Ascending aorta (tissue), 2 donors: Measurements from ENCODE around the gene CIITA. TPM values are rescaled to one million over a fixed set of nuclear protein-coding genes. Genes with fewer than 3 reads are reported as not detected.

ENCODE experiments used
- DNase-seq, 2 donors: peaks; one replicate each; pipeline ENCODE4 v3.0.0-alpha.2; 2019; ENCODE audit warnings: low spot score in 2 of 2
- H3K27ac ChIP-seq, 2 donors: fragments of 200-600 bp; sonication (generic); one replicate each; pipeline ENCODE4 v1.5.1; 2016 to 2017; ENCODE audit warnings: mild to moderate bottlenecking in 1 of 2
- H3K27me3 ChIP-seq: fragments of 200-600 bp; sonication (generic); one replicate; pipeline ENCODE4 v1.5.1; 2017
- H3K36me3 ChIP-seq, 2 donors: fragments of 200-600 bp; sonication (generic); one replicate each; pipeline ENCODE4 v1.5.1; 2016
- H3K4me1 ChIP-seq, 2 donors: fragments of 200-600 bp; sonication (generic); one replicate each; pipeline ENCODE4 v1.5.1; 2016 to 2017; ENCODE audit warnings: mild to moderate bottlenecking in 1 of 2
- H3K4me3 ChIP-seq, 2 donors: fragments of 200-600 bp; sonication (generic); one replicate each; pipeline ENCODE4 v1.5.1; 2016 to 2017; ENCODE audit warnings: mild to moderate bottlenecking in 1 of 2
- H3K9me3 ChIP-seq, 2 donors: fragments of 200-600 bp; sonication (generic); one replicate each; pipeline ENCODE4 v1.5.1; 2016
- intact Hi-C: fragments of 100-400 bp; cut with DNase I; formaldehyde crosslinking; loops from one replicate; pipeline ENCODE4 v1.15.1; 2023
- total RNA-seq: library from RNA; depleted of rRNA; stranded (reverse); fragments of >200 nt; gene quantifications from one replicate; pipeline ENCODE4 v1.1.0, GENCODE V29; 2016
- TF ChIP-seq, protein P1 (sequence below), 3 experiments: fragments of 200-600 bp in 2 of 3; fragments of 450-650 bp in 1 of 3; sonication (generic) in 2 of 3; IDR thresholded peaks; one replicate each; pipeline ENCODE4 v1.5.1; 2016 to 2019; ENCODE audit warnings: antibody characterized with exemption in 3 of 3, mild to moderate bottlenecking in 1 of 3, moderate library complexity in 1 of 3

Gene CIITA
- total RNA-seq, 1 donor from 2014 or later = 19.4 TPM

DNA sequence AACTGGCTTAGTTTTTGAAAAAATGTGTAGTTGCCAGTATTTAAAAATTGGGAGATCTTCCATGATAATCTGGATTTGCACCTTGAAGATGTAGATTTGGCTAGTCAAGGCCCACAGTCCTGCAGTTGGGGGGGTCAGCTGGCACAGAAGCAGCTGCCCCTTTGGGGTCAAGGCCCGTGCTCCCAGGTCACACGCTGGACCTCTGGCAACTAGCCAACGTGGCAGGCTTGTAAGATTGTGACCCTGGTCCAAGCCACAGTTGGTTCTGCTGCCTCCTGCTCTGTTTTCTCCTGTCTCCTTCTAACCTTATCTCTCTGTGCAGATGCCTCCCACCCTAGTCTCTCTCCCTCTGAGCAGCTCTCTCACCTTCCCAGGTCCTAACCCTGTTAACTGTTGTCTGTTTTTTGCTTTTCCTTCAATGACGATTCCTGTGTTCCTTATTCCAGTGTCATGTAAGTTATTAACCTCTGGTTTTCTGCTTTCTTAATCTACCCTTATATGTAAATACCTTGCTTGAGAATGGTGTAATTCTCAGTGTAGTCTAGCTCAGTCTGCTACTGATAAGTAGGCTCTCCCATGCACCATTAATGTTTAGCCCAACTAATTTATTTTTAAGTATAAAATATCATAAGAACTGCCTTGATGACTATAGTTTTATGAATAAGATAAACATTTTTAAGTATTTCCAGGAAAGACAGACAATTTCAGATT is 95.3 kb downstream of the CIITA start:
- TF ChIP-seq, protein P1, sequence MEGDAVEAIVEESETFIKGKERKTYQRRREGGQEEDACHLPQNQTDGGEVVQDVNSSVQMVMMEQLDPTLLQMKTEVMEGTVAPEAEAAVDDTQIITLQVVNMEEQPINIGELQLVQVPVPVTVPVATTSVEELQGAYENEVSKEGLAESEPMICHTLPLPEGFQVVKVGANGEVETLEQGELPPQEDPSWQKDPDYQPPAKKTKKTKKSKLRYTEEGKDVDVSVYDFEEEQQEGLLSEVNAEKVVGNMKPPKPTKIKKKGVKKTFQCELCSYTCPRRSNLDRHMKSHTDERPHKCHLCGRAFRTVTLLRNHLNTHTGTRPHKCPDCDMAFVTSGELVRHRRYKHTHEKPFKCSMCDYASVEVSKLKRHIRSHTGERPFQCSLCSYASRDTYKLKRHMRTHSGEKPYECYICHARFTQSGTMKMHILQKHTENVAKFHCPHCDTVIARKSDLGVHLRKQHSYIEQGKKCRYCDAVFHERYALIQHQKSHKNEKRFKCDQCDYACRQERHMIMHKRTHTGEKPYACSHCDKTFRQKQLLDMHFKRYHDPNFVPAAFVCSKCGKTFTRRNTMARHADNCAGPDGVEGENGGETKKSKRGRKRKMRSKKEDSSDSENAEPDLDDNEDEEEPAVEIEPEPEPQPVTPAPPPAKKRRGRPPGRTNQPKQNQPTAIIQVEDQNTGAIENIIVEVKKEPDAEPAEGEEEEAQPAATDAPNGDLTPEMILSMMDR (IDR thresholded peaks at IDR 0.05) = no peak
- Histone ChIP-seq H3K27me3 (no peaks in the 10 kb centered on the region), H3K9me3 (no peaks in the 10 kb centered on the region), H3K36me3 (peaks cover 0 to 18% of the 10 kb centered on the region in 2 donors), H3K4me3 (no peak overlapping the region), H3K4me1 (peaks cover 10 to 24% of the 10 kb centered on the region in 2 donors), H3K27ac (peak overlapping the region; percentile 72 to 89)
- no peak for DNase-seq
- intact Hi-C loops = loop anchor here (2.0 to 5.0 kb wide), 2 partner anchors 165 to 325 kb away; no protein-coding TSS in a partner anchor

DNA sequence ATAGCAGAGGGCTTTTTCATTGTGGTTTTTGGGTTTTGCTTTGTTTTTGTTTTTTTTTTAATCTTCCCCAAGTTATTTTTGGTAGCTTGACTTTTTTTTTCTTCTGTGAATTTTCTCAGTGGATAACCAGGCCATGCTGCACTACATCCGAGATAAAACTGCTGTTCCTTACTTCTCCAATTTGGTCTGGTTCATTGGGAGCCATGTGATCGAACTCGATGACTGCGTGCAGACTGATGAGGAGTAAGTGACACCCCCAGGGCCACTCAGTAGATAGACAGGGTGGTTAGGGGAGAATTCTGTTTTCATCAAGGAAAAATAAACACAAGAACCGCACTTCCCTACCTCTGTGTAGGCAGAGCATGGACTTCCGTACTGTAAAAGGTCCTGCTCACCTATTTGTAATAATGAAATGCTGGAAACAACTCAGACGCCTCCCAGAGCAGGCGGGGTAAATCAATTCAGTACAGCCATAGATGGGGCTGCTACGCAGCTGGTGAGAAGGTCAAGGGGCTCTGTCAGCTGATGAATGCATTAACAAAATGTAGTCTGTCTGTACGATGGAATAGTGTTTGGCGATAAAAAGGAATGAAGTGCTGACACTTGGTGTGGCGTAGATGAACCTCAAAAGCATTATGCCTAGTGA is 95.9 kb downstream of the CIITA start:
- H3K36me3 ChIP-seq = peaks cover 0 to 24% of the 10 kb centered on the region in 2 donors
- intact Hi-C loops = loop anchor here (2.0 to 5.0 kb wide), 2 partner anchors 164 to 324 kb away; no protein-coding TSS in a partner anchor

DNA sequence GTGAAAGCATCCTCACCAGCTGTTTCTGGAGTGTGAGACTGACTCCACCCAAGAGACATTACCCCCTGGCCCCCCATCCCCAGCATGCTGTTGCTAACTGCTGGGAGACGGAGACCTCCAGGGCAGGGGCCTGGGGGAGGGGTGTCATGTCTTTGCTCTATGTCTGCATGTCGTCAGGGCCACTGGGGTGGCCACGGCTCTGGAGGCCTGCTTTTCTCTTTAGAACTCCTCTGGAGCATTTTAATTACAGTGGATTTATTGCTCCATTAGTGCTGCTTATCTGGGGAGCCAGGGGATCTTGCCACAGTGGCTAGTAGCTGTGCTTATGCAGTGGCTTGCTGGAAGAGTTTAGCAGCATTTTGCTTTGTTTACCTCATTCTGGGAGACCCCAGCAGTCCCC is 99.6 kb downstream of the CIITA start:
- TF ChIP-seq, protein P1 (IDR thresholded peaks at IDR 0.05) = no peak
- H3K9me3 ChIP-seq = no peaks in the 10 kb centered on the region
- H3K4me3 ChIP-seq = no peak overlapping the region
- intact Hi-C loops = no loop called here
- H3K27ac ChIP-seq = no peak overlapping the region
- H3K27me3 ChIP-seq = no peaks in the 10 kb centered on the region
- peaks cover 8 to 25% of the 10 kb centered on the region in 2 donors for H3K4me1 ChIP-seq
- H3K36me3 ChIP-seq = peaks cover 0 to 26% of the 10 kb centered on the region in 2 donors
- DNase-seq = no peak

More for the DNA sequence above, 95.9 kb downstream of the CIITA start:
- Histone ChIP-seq H3K4me1 (peaks cover 10 to 24% of the 10 kb centered on the region in 2 donors), H3K27ac (peak overlapping the region; percentile 72 to 89), H3K4me3 (no peak overlapping the region), H3K27me3 (no peaks in the 10 kb centered on the region), H3K9me3 (no peaks in the 10 kb centered on the region)
- DNase-seq = no peak
- TF ChIP-seq, protein P1 (IDR thresholded peaks at IDR 0.05) = no peak

DNA sequence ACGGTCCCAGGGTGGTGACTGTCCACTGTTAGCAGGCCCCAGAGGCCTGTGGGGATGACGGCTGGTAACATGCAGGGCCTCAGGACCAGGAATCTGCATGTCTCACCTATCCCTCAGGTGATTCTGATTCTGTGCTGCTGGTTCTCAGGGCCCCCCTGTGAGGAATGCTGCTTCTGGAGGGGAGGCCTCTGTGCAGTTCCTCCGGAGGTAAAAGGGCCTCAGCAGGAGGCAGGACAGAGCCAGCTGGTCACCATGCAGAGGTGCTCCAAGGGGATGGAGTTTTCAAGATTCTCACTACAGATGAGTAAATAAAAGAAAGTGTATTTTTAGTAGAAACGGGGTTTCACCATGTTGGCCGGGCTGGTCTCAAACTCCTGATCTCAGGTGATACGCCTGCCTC is 101.1 kb downstream of the CIITA start:
- Histone ChIP-seq H3K27ac (peak overlapping the region in 1 of 2 donors; percentile 77), H3K27me3 (no peaks in the 10 kb centered on the region), H3K36me3 (peaks cover 0 to 26% of the 10 kb centered on the region in 2 donors), H3K9me3 (no peaks in the 10 kb centered on the region), H3K4me1 (peaks cover 0 to 14% of the 10 kb centered on the region in 2 donors), H3K4me3 (no peak overlapping the region)
- intact Hi-C loops = no loop called here
- TF ChIP-seq, protein P1 (IDR thresholded peaks at IDR 0.05) = no peak
- DNase-seq = no peak

DNA sequence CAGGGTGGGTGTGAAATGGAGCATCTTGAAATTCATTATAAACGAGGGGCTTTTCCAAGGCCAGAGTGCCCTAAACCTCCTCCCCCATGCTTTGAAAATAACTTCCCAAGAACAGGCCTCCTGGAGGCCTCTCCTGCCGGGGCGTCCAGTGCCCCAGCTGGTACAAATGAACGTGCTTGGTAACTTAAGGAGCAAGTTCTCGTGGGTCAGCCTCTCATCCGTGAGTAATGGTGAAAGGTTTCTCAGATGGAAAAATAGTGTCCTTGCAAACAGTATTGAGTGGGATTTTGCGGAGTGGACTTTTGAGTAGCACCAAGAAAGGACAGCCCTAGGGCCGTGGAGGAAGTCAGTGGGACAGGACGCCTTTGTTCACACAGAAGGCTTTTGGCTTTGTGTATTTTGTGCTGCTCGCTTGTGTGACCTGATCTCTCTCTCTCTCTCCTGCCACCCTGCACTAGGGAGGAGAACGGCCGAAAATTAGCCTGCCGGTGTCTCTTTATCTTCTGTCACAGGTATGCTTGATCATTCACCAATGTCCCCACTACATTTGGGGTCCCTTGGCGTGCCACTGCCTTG is 102.0 kb downstream of the CIITA start:
- Histone ChIP-seq H3K4me3 (no peak overlapping the region), H3K9me3 (no peaks in the 10 kb centered on the region), H3K27ac (peak overlapping the region; percentile 76 to 77), H3K36me3 (peaks cover 0 to 26% of the 10 kb centered on the region in 2 donors), H3K4me1 (peaks cover 0 to 14% of the 10 kb centered on the region in 2 donors), H3K27me3 (no peaks in the 10 kb centered on the region)
- intact Hi-C loops = no loop called here
- DNase-seq = no peak
- TF ChIP-seq, protein P1 (IDR thresholded peaks at IDR 0.05) = no peak
